Naive B cell (primary cell): ENCODE results near the gene SCMH1. TPM values are rescaled to one million over a fixed set of nuclear protein-coding genes. Genes with fewer than 3 reads are reported as not detected.
A peak's percentile ranks its signal among the peaks of the same experiment; 100 is the strongest.

Experiments
- ATAC-seq, 2 donors: fragments of 150-1000 bp; cut with Tn5 transposase; 2 replicates each; pipeline ENCODE4 v1.10.0; 2021; ENCODE audit warnings: low read depth in 2 of 2, mild to moderate bottlenecking in 2 of 2, moderate library complexity in 2 of 2
- DNase-seq: peaks from one replicate; pipeline ENCODE4 v3.0.0; 2022
- H3K27ac Mint-ChIP-seq, 6 donors: one replicate each; pipeline ENCODE4 v1.8.0; 2020 to 2022; ENCODE audit warnings: mild to moderate bottlenecking in 6 of 6, mixed read lengths in 6 of 6, moderate library complexity in 5 of 6, inconsistent platforms in 2 of 6
- H3K27me3 Mint-ChIP-seq, 3 donors: one replicate each; pipeline ENCODE4 v1.8.0; 2021 to 2022; ENCODE audit warnings: mixed read lengths in 3 of 3, mild to moderate bottlenecking in 1 of 3
- H3K36me3 Mint-ChIP-seq, 2 donors: one replicate each; pipeline ENCODE4 v1.8.0; 2020 to 2022; ENCODE audit warnings: mixed read lengths in 2 of 2, inconsistent platforms in 1 of 2, mild to moderate bottlenecking in 1 of 2
- H3K4me1 Mint-ChIP-seq, 3 donors: one replicate each; pipeline ENCODE4 v1.8.0; 2020 to 2022; ENCODE audit warnings: mixed read lengths in 3 of 3, inconsistent platforms in 1 of 3, mild to moderate bottlenecking in 1 of 3, moderate library complexity in 1 of 3
- H3K4me3 Mint-ChIP-seq, 8 donors: one replicate each; pipeline ENCODE4 v1.8.0; 2020 to 2022; ENCODE audit warnings: mild to moderate bottlenecking in 8 of 8, mixed read lengths in 8 of 8, moderate library complexity in 8 of 8, inconsistent platforms in 2 of 8
- H3K9me3 Mint-ChIP-seq, 7 donors: one replicate each; pipeline ENCODE4 v1.8.0; 2020 to 2022; ENCODE audit warnings: mixed read lengths in 7 of 7, mild to moderate bottlenecking in 5 of 7, inconsistent platforms in 2 of 7, moderate library complexity in 1 of 7
- polyA plus RNA-seq, 6 donors: library from polyadenylated mRNA; unstranded; fragments of 300-500 nt; fragmentation: Illumina TruSeq; gene quantifications; one replicate each; pipeline ENCODE4 v1.2.3, GENCODE V29; 2021; ENCODE audit warnings: low read depth in 6 of 6

SCMH1 gene
- polyA plus RNA-seq, 6 donors from 2014 or later: 2.1 to 16.9 (median 6.2) TPM

- DNase-seq: no peak
- no peaks in the 10 kb centered on the region for H3K9me3 Mint-ChIP-seq
These were observed 260.2 kb downstream of the SCMH1 start for GRCh38 chr1:40981691-40982448.

GRCh38 chr1:40980453-40981121 is 261.5 kb downstream of the SCMH1 start:
- Mint-ChIP-seq H3K4me1 (peaks cover 19 to 24% (median 21%) of the 10 kb centered on the region in 3 donors), H3K9me3 (no peaks in the 10 kb centered on the region), H3K27ac (peak overlapping the region; percentile 77 to 98 (median 93)), H3K27me3 (no peaks in the 10 kb centered on the region), H3K4me3 (peak overlapping the region; percentile 78 to 98 (median 95)), H3K36me3 (peaks cover under 1 to 10% of the 10 kb centered on the region in 2 donors)
- peak; percentile 8 to 20 for ATAC-seq
- peak; percentile 11 for DNase-seq

More at GRCh38 chr1:40981691-40982448, 260.2 kb downstream of the SCMH1 start:
- peak overlapping the region in 3 of 6 donors; percentile 26 to 98 (median 65) for H3K27ac Mint-ChIP-seq
- no peaks in the 10 kb centered on the region for H3K27me3 Mint-ChIP-seq
- peak overlapping the region in 5 of 8 donors; percentile 25 to 81 (median 55) for H3K4me3 Mint-ChIP-seq
- H3K4me1 Mint-ChIP-seq: peaks cover 23 to 26% (median 24%) of the 10 kb centered on the region in 3 donors
- H3K36me3 Mint-ChIP-seq: peaks cover 10 to 19% of the 10 kb centered on the region in 2 donors
- ATAC-seq: no peak

- H3K4me3 Mint-ChIP-seq: peak overlapping the region; percentile 78 to 98 (median 95)
- peak; percentile 40 to 41 for ATAC-seq
These were observed 262.0 kb downstream of the SCMH1 start for GRCh38 chr1:40980068-40980452.

GRCh38 chr1:40979241-40980067 is 262.7 kb downstream of the SCMH1 start, which contains the start of gene CTPS1:
Gene CTPS1, plus strand, starts transcription at chr1:40979696. Its CDS starts 3,595 bp downstream, at chr1:40983291.
- ATAC-seq: peak; percentile 88

More at GRCh38 chr1:40980068-40980452, 262.0 kb downstream of the SCMH1 start:
- Mint-ChIP-seq H3K36me3 (peaks cover 0 to 10% of the 10 kb centered on the region in 2 donors), H3K27ac (peak overlapping the region; percentile 77 to 98 (median 93)), H3K27me3 (no peaks in the 10 kb centered on the region), H3K4me1 (peaks cover 19 to 24% (median 21%) of the 10 kb centered on the region in 3 donors), H3K9me3 (no peaks in the 10 kb centered on the region)
- no peak for DNase-seq

GRCh38 chr1:40978886-40979240 is 263.2 kb downstream of the SCMH1 start:
- peaks cover 19 to 24% (median 21%) of the 10 kb centered on the region in 3 donors for H3K4me1 Mint-ChIP-seq
- peaks cover 0 to under 1% of the 10 kb centered on the region in 2 donors for H3K36me3 Mint-ChIP-seq
- peak overlapping the region; percentile 78 to 94 (median 88) for H3K4me3 Mint-ChIP-seq
- no peaks in the 10 kb centered on the region for H3K27me3 Mint-ChIP-seq
- peak overlapping the region in 5 of 6 donors; percentile 15 to 97 (median 80) for H3K27ac Mint-ChIP-seq
- H3K9me3 Mint-ChIP-seq: no peaks in the 10 kb centered on the region
- DNase-seq (no peak), ATAC-seq (no peak)

More at GRCh38 chr1:40979241-40980067, 262.7 kb downstream of the SCMH1 start, which contains the start of gene CTPS1:
- H3K4me3 Mint-ChIP-seq: peak within 1 kb of the TSS; percentile 78 to 98 (median 95)
- peak; percentile 93 for DNase-seq
- peaks cover 19 to 24% (median 21%) of the 10 kb centered on the region in 3 donors for H3K4me1 Mint-ChIP-seq
- peaks cover 0 to 7% of the 10 kb centered on the region in 2 donors for H3K36me3 Mint-ChIP-seq
- H3K9me3 Mint-ChIP-seq: no peaks in the 10 kb centered on the region
- H3K27ac Mint-ChIP-seq: peak within 1 kb of the TSS; percentile 77 to 98 (median 96)
- H3K27me3 Mint-ChIP-seq: no peaks in the 10 kb centered on the region

GRCh38 chr1:40977716-40978115 is 264.4 kb downstream of the SCMH1 start:
- H3K27me3 Mint-ChIP-seq: no peaks in the 10 kb centered on the region
- H3K36me3 Mint-ChIP-seq: no peaks in the 10 kb centered on the region
- peak overlapping the region in 1 of 6 donors; percentile 58 for H3K27ac Mint-ChIP-seq
- peaks cover 19 to 24% (median 21%) of the 10 kb centered on the region in 3 donors for H3K4me1 Mint-ChIP-seq
- H3K4me3 Mint-ChIP-seq: peak overlapping the region in 3 of 8 donors; percentile 41 to 86 (median 41)
- DNase-seq (no peak), ATAC-seq (no peak)
- H3K9me3 Mint-ChIP-seq: no peaks in the 10 kb centered on the region

Other genes starting within 250 kb of the SCMH1 start
- gene SLFNL1, start 220.6 kb downstream of the SCMH1 start, polyA plus RNA-seq: under 1 TPM in 5 of 6 donors, not detected in 1; 0.19 to 0.65 (median 0.35) TPM
- under 1 TPM in 1 of 6 donors, not detected in 5; 0.21 TPM for gene FOXO6, start 119.1 kb upstream of the SCMH1 start, polyA plus RNA-seq
- not detected for gene EDN2, start 242.4 kb upstream of the SCMH1 start, polyA plus RNA-seq